Loucy (cell line): ENCODE data around the gene HPS6.

ENCODE experiments used
- EZH2phosphoT487 ChIP-seq: fragments of 200-600 bp; IDR thresholded peaks from 2 replicates; pipeline ENCODE4 v1.6.1; 2018; ENCODE audit warnings: antibody characterized with exemption, mild to moderate bottlenecking, moderate library complexity, borderline replicate concordance
- TF ChIP-seq, protein P1 (sequence below): fragments of 200-600 bp; sonication (generic); conservative IDR thresholded peaks from 2 replicates; pipeline ENCODE4 v1.5.1; 2014; ENCODE audit warnings: mild to moderate bottlenecking, antibody characterized with exemption, low read length

DNA sequence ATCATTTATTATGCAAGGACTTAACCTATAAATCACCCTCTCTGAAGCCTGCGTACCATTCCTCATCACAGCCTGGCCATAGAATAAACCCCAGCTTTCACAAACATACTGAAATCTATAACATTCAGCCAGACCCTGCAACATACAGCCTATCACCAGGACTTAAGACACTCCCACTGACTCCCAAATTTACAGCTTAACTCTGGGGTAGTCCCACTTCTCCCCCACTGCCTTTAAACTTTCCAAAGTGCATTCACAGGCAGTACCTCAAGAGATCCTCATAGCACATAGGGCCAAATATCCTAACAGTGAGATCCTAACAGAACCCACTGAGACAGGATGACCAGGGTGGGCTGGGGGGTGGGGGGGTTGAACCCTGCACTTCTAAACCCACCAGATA lies 51.5 kb downstream of the HPS6 start:
- TF ChIP-seq, protein P1, sequence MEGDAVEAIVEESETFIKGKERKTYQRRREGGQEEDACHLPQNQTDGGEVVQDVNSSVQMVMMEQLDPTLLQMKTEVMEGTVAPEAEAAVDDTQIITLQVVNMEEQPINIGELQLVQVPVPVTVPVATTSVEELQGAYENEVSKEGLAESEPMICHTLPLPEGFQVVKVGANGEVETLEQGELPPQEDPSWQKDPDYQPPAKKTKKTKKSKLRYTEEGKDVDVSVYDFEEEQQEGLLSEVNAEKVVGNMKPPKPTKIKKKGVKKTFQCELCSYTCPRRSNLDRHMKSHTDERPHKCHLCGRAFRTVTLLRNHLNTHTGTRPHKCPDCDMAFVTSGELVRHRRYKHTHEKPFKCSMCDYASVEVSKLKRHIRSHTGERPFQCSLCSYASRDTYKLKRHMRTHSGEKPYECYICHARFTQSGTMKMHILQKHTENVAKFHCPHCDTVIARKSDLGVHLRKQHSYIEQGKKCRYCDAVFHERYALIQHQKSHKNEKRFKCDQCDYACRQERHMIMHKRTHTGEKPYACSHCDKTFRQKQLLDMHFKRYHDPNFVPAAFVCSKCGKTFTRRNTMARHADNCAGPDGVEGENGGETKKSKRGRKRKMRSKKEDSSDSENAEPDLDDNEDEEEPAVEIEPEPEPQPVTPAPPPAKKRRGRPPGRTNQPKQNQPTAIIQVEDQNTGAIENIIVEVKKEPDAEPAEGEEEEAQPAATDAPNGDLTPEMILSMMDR = no peak
- no peak for TF ChIP-seq EZH2phosphoT487
